Activated CD4-positive, alpha-beta T cell treated with anti-CD3 and anti-CD28 coated beads, Interleukin-2, amount 10 ng/mL, durations not matched to agents 24 days and 14 days (primary cell): ENCODE measurements around the gene GJD3. TPM values are rescaled to one million over a fixed set of nuclear protein-coding genes. Genes with fewer than 3 reads are reported as not detected.

Experiments
- DNase-seq: peaks from one replicate; pipeline ENCODE4 v3.0.0; 2022
- H3K27ac Mint-ChIP-seq: one replicate; pipeline ENCODE4 v1.8.0; 2022; ENCODE audit warnings: mild to moderate bottlenecking, mixed read lengths
- H3K27me3 Mint-ChIP-seq: one replicate; pipeline ENCODE4 v1.8.0; 2022; ENCODE audit warnings: mixed read lengths
- H3K36me3 Mint-ChIP-seq: one replicate; pipeline ENCODE4 v1.8.0; 2022; ENCODE audit warnings: low read depth, mild to moderate bottlenecking, mixed read lengths
- H3K4me1 Mint-ChIP-seq: one replicate; pipeline ENCODE4 v1.8.0; 2021; ENCODE audit warnings: mixed read lengths
- H3K4me3 Mint-ChIP-seq: one replicate; pipeline ENCODE4 v1.8.0; 2022; ENCODE audit warnings: mild to moderate bottlenecking, moderate library complexity, mixed read lengths
- H3K9me3 Mint-ChIP-seq: one replicate; pipeline ENCODE4 v1.8.0; 2021; ENCODE audit warnings: mixed read lengths
- intact Hi-C: fragments of 100-400 bp; cut with micrococcal nuclease; formaldehyde crosslinking; loops from one replicate; pipeline ENCODE4 v1.15.1; 2023
- total RNA-seq: library from RNA; stranded (reverse); gene quantifications from 2 replicates; pipeline ENCODE4 v1.2.3, GENCODE V29; 2022

GJD3 gene
- total RNA-seq, 1 donor from 2014 or later: 0.23 TPM

GRCh38 chr17:40323391-40324381 lies 40.9 kb downstream of the GJD3 start:
- peak; percentile 85 for DNase-seq
- H3K4me3 Mint-ChIP-seq: peak overlapping the region; percentile 97
- H3K9me3 Mint-ChIP-seq: no peaks in the 10 kb centered on the region
- peaks cover 92% of the 10 kb centered on the region for H3K4me1 Mint-ChIP-seq
- intact Hi-C loops: loop anchor here (2.0 to 5.0 kb wide), 3 partner anchors 21 to 211 kb away; partner anchors contain the start of gene CDC6
- H3K36me3 Mint-ChIP-seq: peaks cover 10% of the 10 kb centered on the region
- H3K27ac Mint-ChIP-seq: peak overlapping the region; percentile 98
- peaks cover 2% of the 10 kb centered on the region for H3K27me3 Mint-ChIP-seq

GRCh38 chr17:40322358-40323315 lies 41.9 kb downstream of the GJD3 start:
- peak overlapping the region; percentile 97 for H3K4me3 Mint-ChIP-seq
- peaks cover 4% of the 10 kb centered on the region for H3K27me3 Mint-ChIP-seq
- peaks cover 89% of the 10 kb centered on the region for H3K4me1 Mint-ChIP-seq
- H3K36me3 Mint-ChIP-seq: peaks cover 8% of the 10 kb centered on the region
- H3K9me3 Mint-ChIP-seq: no peaks in the 10 kb centered on the region
- intact Hi-C loops: loop anchor here (2.0 to 5.0 kb wide), 3 partner anchors 20 to 210 kb away; partner anchors contain the start of gene CDC6
- peak; percentile 97 for DNase-seq
- peak overlapping the region; percentile 98 for H3K27ac Mint-ChIP-seq

GRCh38 chr17:40321961-40322357 lies 42.6 kb downstream of the GJD3 start:
- Mint-ChIP-seq H3K27ac (peak overlapping the region; percentile 98), H3K4me1 (peaks cover 87% of the 10 kb centered on the region), H3K4me3 (peak overlapping the region; percentile 97), H3K27me3 (peaks cover 4% of the 10 kb centered on the region), H3K36me3 (peaks cover 8% of the 10 kb centered on the region), H3K9me3 (no peaks in the 10 kb centered on the region)
- no peak for DNase-seq
- intact Hi-C loops: loop anchor here (2.0 to 5.0 kb wide), 3 partner anchors 19 to 210 kb away; partner anchors contain the start of gene CDC6

- H3K4me1 Mint-ChIP-seq: peaks cover 83% of the 10 kb centered on the region
- DNase-seq: peak; percentile 74
- H3K27ac Mint-ChIP-seq: peak overlapping the region; percentile 98
- peaks cover 4% of the 10 kb centered on the region for H3K27me3 Mint-ChIP-seq
- H3K36me3 Mint-ChIP-seq: peaks cover 8% of the 10 kb centered on the region
- no peaks in the 10 kb centered on the region for H3K9me3 Mint-ChIP-seq
- H3K4me3 Mint-ChIP-seq: peak overlapping the region; percentile 97
- intact Hi-C loops: loop anchor here (5.0 kb wide), 1 partner anchor 209 kb away; no protein-coding TSS in a partner anchor
These were observed 43.0 kb downstream of the GJD3 start for GRCh38 chr17:40321524-40321929.

GRCh38 chr17:40320756-40321523 lies 43.6 kb downstream of the GJD3 start:
- intact Hi-C loops: loop anchor here (5.0 kb wide), 1 partner anchor 209 kb away; no protein-coding TSS in a partner anchor
- H3K4me3 Mint-ChIP-seq: peak overlapping the region; percentile 97
- no peaks in the 10 kb centered on the region for H3K9me3 Mint-ChIP-seq
- H3K4me1 Mint-ChIP-seq: peaks cover 83% of the 10 kb centered on the region
- H3K36me3 Mint-ChIP-seq: peaks cover 8% of the 10 kb centered on the region
- H3K27me3 Mint-ChIP-seq: peaks cover 4% of the 10 kb centered on the region
- peak; percentile 72 for DNase-seq
- peak overlapping the region; percentile 98 for H3K27ac Mint-ChIP-seq

- Mint-ChIP-seq H3K36me3 (peaks cover 8% of the 10 kb centered on the region), H3K4me1 (peaks cover 83% of the 10 kb centered on the region), H3K4me3 (peak overlapping the region; percentile 97), H3K27me3 (peaks cover 4% of the 10 kb centered on the region), H3K9me3 (no peaks in the 10 kb centered on the region), H3K27ac (peak overlapping the region; percentile 98)
- peak; percentile 82 for DNase-seq
- intact Hi-C loops: loop anchor here (5.0 kb wide), 1 partner anchor 208 kb away; no protein-coding TSS in a partner anchor
These were observed 44.6 kb downstream of the GJD3 start for GRCh38 chr17:40319651-40320540.

- DNase-seq: peak; percentile 73
- intact Hi-C loops: loop anchor here (1.0 kb wide), 3 partner anchors 7 to 32 kb away; partner anchors contain the start of gene CDC6
- Mint-ChIP-seq H3K27me3 (peaks cover 4% of the 10 kb centered on the region), H3K9me3 (no peaks in the 10 kb centered on the region), H3K4me3 (peak overlapping the region; percentile 97), H3K27ac (peak overlapping the region; percentile 98), H3K4me1 (peaks cover 81% of the 10 kb centered on the region), H3K36me3 (peaks cover 8% of the 10 kb centered on the region)
These were observed 45.6 kb downstream of the GJD3 start for GRCh38 chr17:40318830-40319391.

GRCh38 chr17:40317880-40318829 lies 46.4 kb downstream of the GJD3 start:
- peak overlapping the region; percentile 98 for H3K27ac Mint-ChIP-seq
- peaks cover 77% of the 10 kb centered on the region for H3K4me1 Mint-ChIP-seq
- peaks cover 4% of the 10 kb centered on the region for H3K27me3 Mint-ChIP-seq
- intact Hi-C loops: loop anchor here (1.0 kb wide), 3 partner anchors 8 to 31 kb away; partner anchors contain the start of gene CDC6
- H3K9me3 Mint-ChIP-seq: no peaks in the 10 kb centered on the region
- peak; percentile 97 for DNase-seq
- H3K36me3 Mint-ChIP-seq: peaks cover 7% of the 10 kb centered on the region
- H3K4me3 Mint-ChIP-seq: peak overlapping the region; percentile 97

GRCh38 chr17:40317345-40317873 lies 47.1 kb downstream of the GJD3 start:
- Mint-ChIP-seq H3K4me1 (peaks cover 70% of the 10 kb centered on the region), H3K27ac (peak overlapping the region; percentile 98), H3K4me3 (peak overlapping the region; percentile 97), H3K36me3 (peaks cover 3% of the 10 kb centered on the region), H3K27me3 (peaks cover 2% of the 10 kb centered on the region), H3K9me3 (no peaks in the 10 kb centered on the region)
- intact Hi-C loops: no loop called here
- DNase-seq: peak; percentile 85

- Mint-ChIP-seq H3K27ac (peak overlapping the region; percentile 98), H3K4me3 (peak overlapping the region; percentile 97), H3K27me3 (peaks cover 2% of the 10 kb centered on the region), H3K9me3 (no peaks in the 10 kb centered on the region), H3K4me1 (peaks cover 70% of the 10 kb centered on the region), H3K36me3 (peaks cover 3% of the 10 kb centered on the region)
- intact Hi-C loops: no loop called here
- DNase-seq: no peak
These were observed 47.8 kb downstream of the GJD3 start for GRCh38 chr17:40316571-40317344.
